HepG2 (cell line): Measurements from ENCODE around the gene TPX2. TPM values are rescaled to one million over a fixed set of nuclear protein-coding genes. Genes with fewer than 3 reads are reported as not detected.
A peak's percentile ranks its signal among the peaks of the same experiment; 100 is the strongest.

Source experiments
- EP300 ChIP-seq, 3 experiments: sonication (generic) in 1 of 3; formaldehyde crosslinking in 1 of 3; IDR thresholded peaks; 2 replicates each; pipeline versions ENCODE4 v1.5.1 to v1.6.1; 2011 to 2020; ENCODE audit warnings: low read depth in 2 of 3, low read length in 2 of 3, borderline replicate concordance in 1 of 3, improper control_type of control experiment in 1 of 3, mild to moderate bottlenecking in 1 of 3, missing genetic modification reagents in 1 of 3, moderate library complexity in 1 of 3
- FIP1L1 ChIP-seq: fragments of 200-400 bp; formaldehyde crosslinking; IDR thresholded peaks from 2 replicates; pipeline ENCODE4 v1.6.1; 2018; ENCODE audit warnings: low read depth, mild to moderate bottlenecking, low read length, moderate library complexity, borderline replicate concordance; ENCODE audit not compliant: insufficient read depth
- HNF4A ChIP-seq: sonication (generic); formaldehyde crosslinking; IDR thresholded peaks from 2 replicates; pipeline ENCODE4 v1.4.0; 2020; ENCODE audit warnings: missing genetic modification reagents
- HNRNPH1 ChIP-seq: fragments of 200-400 bp; formaldehyde crosslinking; optimal IDR thresholded peaks from 2 replicates; pipeline ENCODE3; 2017; ENCODE audit warnings: mild to moderate bottlenecking, low read depth, low read length
- NAIF1 ChIP-seq: sonication (generic); formaldehyde crosslinking; IDR thresholded peaks from 2 replicates; pipeline ENCODE4 v1.5.0; 2020; ENCODE audit warnings: mild to moderate bottlenecking, missing genetic modification reagents, borderline replicate concordance
- NR2F1 ChIP-seq, 2 experiments: fragments of 450-650 bp in 1 of 2; formaldehyde crosslinking in 1 of 2; IDR thresholded peaks; 2 replicates each; pipeline versions ENCODE4 v1.5.0 to v1.6.1; 2016 to 2020; ENCODE audit warnings: mild to moderate bottlenecking in 1 of 2, missing compliant biosample characterization in 1 of 2, missing genetic modification reagents in 1 of 2, moderate library complexity in 1 of 2
- PITX1 ChIP-seq: sonication (generic); formaldehyde crosslinking; IDR thresholded peaks from 2 replicates; pipeline ENCODE4 v1.5.1; 2020; ENCODE audit warnings: mild to moderate bottlenecking, missing genetic modification reagents
- RFX5 ChIP-seq: IDR thresholded peaks from 2 replicates; pipeline ENCODE4 v1.6.1; 2011; ENCODE audit warnings: low read depth, low read length, improper control_type of control experiment
- SOX13 ChIP-seq, 3 experiments: fragments of 450-650 bp in 1 of 3; sonication (generic) in 1 of 3; formaldehyde crosslinking in 1 of 3; IDR thresholded peaks in 2 of 3; conservative IDR thresholded peaks in 1 of 3; 2 replicates each; pipeline versions ENCODE4 v1.5.0 to v1.6.1; 2016 to 2020; ENCODE audit warnings: antibody characterized with exemption in 1 of 3, mild to moderate bottlenecking in 1 of 3, missing compliant biosample characterization in 1 of 3, missing genetic modification reagents in 1 of 3, moderate library complexity in 1 of 3
- ZBTB38 ChIP-seq: sonication (generic); formaldehyde crosslinking; IDR thresholded peaks from 2 replicates; pipeline ENCODE4 v1.5.1; 2020; ENCODE audit warnings: mild to moderate bottlenecking, missing genetic modification reagents
- ZNF12 ChIP-seq: sonication (generic); formaldehyde crosslinking; IDR thresholded peaks from 2 replicates; pipeline ENCODE4 v1.5.0; 2020; ENCODE audit warnings: missing genetic modification reagents
- ZNF468 ChIP-seq: sonication (generic); formaldehyde crosslinking; IDR thresholded peaks from 2 replicates; pipeline ENCODE4 v1.8.0; 2022; ENCODE audit warnings: mild to moderate bottlenecking, moderate library complexity, missing genetic modification reagents
- ZNF776 ChIP-seq: sonication (generic); formaldehyde crosslinking; IDR thresholded peaks from 2 replicates; pipeline ENCODE4 v1.4.0; 2020; ENCODE audit warnings: mild to moderate bottlenecking, missing genetic modification reagents
- ZNF841 ChIP-seq: sonication (generic); formaldehyde crosslinking; IDR thresholded peaks from 2 replicates; pipeline ENCODE4 v1.8.1; 2023; ENCODE audit warnings: missing genetic modification reagents, borderline replicate concordance
- polyA plus RNA-seq, 8 experiments: library from polyadenylated mRNA; depleted of rRNA in 3 of 8; stranded (reverse) in 7 of 8; unstranded in 1 of 8; fragments of >200 nt; fragmentation: Illumina TruSeq in 4 of 8; extraction: Trizol in 4 of 8; gene quantifications; 2 replicates each; pipeline versions ENCODE4 v1.2.1 to v1.2.3, GENCODE V29; 2011 to 2016; ENCODE audit warnings: low read depth in 4 of 8, missing spikeins in 1 of 8, mixed read lengths in 1 of 8; ENCODE audit not compliant: insufficient read depth in 1 of 8
- total RNA-seq, 5 experiments: library from RNA; depleted of rRNA; stranded (reverse); fragments of >200 nt; fragmentation: Illumina TruSeq; extraction: Trizol; gene quantifications; 2 replicates each; pipeline ENCODE4 v1.2.3, GENCODE V29; 2016; ENCODE audit warnings: low read depth in 1 of 5
- TF ChIP-seq, protein P1 (sequence below): sonication (generic); formaldehyde crosslinking; IDR thresholded peaks from 2 replicates; pipeline ENCODE4 v1.4.0; 2020; ENCODE audit warnings: missing genetic modification reagents
- TF ChIP-seq, protein P2 (sequence below): sonication (generic); formaldehyde crosslinking; IDR thresholded peaks from 2 replicates; pipeline ENCODE4 v1.4.0; 2020; ENCODE audit warnings: missing genetic modification reagents
- TF ChIP-seq, protein P3 (sequence below): sonication (generic); formaldehyde crosslinking; IDR thresholded peaks from 2 replicates; pipeline ENCODE4 v1.4.0; 2020; ENCODE audit warnings: missing genetic modification reagents
- TF ChIP-seq, protein P4 (sequence below): sonication (generic); formaldehyde crosslinking; conservative IDR thresholded peaks from 2 replicates; pipeline ENCODE4 v1.8.0; 2022; ENCODE audit warnings: mild to moderate bottlenecking, moderate library complexity, missing genetic modification reagents

The TPX2 gene
- total and polyA plus RNA-seq, 2 of the 13 experiments (the other 11 are each of a cell fraction or from before 2014, with no cell fraction given): 34.3 to 124 TPM

DNA sequence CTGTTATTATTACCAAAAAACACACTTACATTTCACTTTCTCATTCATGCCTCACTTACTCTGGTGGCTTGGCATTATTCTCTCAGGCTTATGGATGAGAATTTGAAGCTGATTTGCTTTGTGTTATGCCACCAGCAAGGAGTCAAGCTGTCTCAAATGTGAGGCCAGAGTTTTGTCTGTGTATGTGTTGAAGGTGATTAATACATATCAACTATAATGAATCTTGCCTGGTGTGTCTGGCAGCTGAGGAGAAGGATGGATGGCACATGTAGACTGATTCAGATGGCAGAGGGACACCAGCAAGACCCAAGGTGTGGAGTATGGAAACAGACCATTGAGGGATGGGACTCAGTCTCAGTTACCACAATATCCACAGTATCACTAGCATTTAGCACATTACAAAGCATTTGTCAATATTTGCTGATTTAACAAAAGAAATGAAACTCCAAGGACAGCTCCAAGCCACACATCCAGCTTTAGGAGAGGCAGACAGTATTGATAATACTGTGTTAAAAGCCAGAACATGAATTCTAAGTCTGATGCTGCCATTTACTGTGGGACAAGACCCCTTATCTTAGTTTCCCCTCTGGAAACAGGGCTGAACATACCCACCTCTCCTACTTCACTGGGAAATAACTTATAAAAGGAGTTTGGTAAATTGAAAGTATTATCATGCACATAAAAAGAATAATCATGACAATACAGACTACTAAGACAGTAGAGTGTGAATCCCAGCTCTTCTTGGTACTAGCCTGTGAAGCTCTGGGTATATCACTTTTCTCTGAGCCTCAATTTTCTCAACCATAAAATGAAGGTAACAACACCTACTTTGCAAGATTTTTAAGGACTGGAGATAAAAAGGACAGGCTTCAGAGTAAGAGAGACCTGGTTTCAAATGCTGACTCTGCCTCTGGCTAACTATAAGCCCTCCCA, 27.6 kb upstream of the TPX2 start (continued):
- TF ChIP-seq SOX13 (IDR thresholded peaks at IDR 0.05): peak; percentile 79
- TF ChIP-seq SOX13 (CRISPR knock-in tag; conservative IDR thresholded peaks at IDR 0.05 in 1 of 2, IDR thresholded peaks at IDR 0.05 in 1 of 2): peak in 1 of 2 experiments; percentile 98; a peak in 2 of 4 replicates
- TF ChIP-seq RFX5: no peak
- TF ChIP-seq HNRNPH1: no peak
- no peak for TF ChIP-seq NR2F1 (CRISPR knock-in tag; IDR thresholded peaks at IDR 0.05)
- peak in 1 of 2 experiments; percentile 79; a peak in 2 of 4 replicates for TF ChIP-seq EP300 (IDR thresholded peaks at IDR 0.05; ENCODE audit: low read depth in 2 of 2, low read length in 2 of 2)
- peak; percentile 41; the same call in 1 of the 2 replicates for TF ChIP-seq EP300 (CRISPR knock-in tag; IDR thresholded peaks at IDR 0.05; ENCODE audit: borderline replicate concordance)
- no peak for TF ChIP-seq FIP1L1
- peak; percentile 98 for TF ChIP-seq ZNF12 (CRISPR knock-in tag)
- TF ChIP-seq, protein P1, sequence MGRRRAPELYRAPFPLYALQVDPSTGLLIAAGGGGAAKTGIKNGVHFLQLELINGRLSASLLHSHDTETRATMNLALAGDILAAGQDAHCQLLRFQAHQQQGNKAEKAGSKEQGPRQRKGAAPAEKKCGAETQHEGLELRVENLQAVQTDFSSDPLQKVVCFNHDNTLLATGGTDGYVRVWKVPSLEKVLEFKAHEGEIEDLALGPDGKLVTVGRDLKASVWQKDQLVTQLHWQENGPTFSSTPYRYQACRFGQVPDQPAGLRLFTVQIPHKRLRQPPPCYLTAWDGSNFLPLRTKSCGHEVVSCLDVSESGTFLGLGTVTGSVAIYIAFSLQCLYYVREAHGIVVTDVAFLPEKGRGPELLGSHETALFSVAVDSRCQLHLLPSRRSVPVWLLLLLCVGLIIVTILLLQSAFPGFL (CRISPR knock-in tag): no peak
- TF ChIP-seq ZBTB38 (CRISPR knock-in tag): no peak
- peak; percentile 49 for TF ChIP-seq HNF4A
- peak; percentile 90; the same call in 1 of the 2 replicates for TF ChIP-seq PITX1 (CRISPR knock-in tag)
- TF ChIP-seq ZNF841 (CRISPR knock-in tag): no peak
- TF ChIP-seq, protein P2, sequence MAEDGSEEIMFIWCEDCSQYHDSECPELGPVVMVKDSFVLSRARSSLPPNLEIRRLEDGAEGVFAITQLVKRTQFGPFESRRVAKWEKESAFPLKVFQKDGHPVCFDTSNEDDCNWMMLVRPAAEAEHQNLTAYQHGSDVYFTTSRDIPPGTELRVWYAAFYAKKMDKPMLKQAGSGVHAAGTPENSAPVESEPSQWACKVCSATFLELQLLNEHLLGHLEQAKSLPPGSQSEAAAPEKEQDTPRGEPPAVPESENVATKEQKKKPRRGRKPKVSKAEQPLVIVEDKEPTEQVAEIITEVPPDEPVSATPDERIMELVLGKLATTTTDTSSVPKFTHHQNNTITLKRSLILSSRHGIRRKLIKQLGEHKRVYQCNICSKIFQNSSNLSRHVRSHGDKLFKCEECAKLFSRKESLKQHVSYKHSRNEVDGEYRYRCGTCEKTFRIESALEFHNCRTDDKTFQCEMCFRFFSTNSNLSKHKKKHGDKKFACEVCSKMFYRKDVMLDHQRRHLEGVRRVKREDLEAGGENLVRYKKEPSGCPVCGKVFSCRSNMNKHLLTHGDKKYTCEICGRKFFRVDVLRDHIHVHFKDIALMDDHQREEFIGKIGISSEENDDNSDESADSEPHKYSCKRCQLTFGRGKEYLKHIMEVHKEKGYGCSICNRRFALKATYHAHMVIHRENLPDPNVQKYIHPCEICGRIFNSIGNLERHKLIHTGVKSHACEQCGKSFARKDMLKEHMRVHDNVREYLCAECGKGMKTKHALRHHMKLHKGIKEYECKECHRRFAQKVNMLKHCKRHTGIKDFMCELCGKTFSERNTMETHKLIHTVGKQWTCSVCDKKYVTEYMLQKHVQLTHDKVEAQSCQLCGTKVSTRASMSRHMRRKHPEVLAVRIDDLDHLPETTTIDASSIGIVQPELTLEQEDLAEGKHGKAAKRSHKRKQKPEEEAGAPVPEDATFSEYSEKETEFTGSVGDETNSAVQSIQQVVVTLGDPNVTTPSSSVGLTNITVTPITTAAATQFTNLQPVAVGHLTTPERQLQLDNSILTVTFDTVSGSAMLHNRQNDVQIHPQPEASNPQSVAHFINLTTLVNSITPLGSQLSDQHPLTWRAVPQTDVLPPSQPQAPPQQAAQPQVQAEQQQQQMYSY (CRISPR knock-in tag): peak; percentile 90
- TF ChIP-seq, protein P3, sequence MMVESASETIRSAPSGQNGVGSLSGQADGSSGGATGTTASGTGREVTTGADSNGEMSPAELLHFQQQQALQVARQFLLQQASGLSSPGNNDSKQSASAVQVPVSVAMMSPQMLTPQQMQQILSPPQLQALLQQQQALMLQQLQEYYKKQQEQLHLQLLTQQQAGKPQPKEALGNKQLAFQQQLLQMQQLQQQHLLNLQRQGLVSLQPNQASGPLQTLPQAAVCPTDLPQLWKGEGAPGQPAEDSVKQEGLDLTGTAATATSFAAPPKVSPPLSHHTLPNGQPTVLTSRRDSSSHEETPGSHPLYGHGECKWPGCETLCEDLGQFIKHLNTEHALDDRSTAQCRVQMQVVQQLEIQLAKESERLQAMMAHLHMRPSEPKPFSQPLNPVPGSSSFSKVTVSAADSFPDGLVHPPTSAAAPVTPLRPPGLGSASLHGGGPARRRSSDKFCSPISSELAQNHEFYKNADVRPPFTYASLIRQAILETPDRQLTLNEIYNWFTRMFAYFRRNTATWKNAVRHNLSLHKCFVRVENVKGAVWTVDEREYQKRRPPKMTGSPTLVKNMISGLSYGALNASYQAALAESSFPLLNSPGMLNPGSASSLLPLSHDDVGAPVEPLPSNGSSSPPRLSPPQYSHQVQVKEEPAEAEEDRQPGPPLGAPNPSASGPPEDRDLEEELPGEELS (CRISPR knock-in tag): peak; percentile 85
- no peak for TF ChIP-seq NAIF1
- no peak for TF ChIP-seq ZNF776 (CRISPR knock-in tag)
- TF ChIP-seq, protein P4, sequence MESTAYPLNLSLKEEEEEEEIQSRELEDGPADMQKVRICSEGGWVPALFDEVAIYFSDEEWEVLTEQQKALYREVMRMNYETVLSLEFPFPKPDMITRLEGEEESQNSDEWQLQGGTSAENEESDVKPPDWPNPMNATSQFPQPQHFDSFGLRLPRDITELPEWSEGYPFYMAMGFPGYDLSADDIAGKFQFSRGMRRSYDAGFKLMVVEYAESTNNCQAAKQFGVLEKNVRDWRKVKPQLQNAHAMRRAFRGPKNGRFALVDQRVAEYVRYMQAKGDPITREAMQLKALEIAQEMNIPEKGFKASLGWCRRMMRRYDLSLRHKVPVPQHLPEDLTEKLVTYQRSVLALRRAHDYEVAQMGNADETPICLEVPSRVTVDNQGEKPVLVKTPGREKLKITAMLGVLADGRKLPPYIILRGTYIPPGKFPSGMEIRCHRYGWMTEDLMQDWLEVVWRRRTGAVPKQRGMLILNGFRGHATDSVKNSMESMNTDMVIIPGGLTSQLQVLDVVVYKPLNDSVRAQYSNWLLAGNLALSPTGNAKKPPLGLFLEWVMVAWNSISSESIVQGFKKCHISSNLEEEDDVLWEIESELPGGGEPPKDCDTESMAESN: peak; percentile 35; the same call in 1 of the 2 replicates
- TF ChIP-seq ZNF468 (CRISPR knock-in tag): no peak
